Loucy (cell line): ENCODE results near the gene ADGRD2.
A peak's percentile ranks its signal among the peaks of the same experiment; 100 is the strongest.

ENCODE experiments used
- H2AFZ ChIP-seq: fragments of 200-600 bp; sonication (generic); 2 replicates; pipeline ENCODE4 v1.6.0; 2016; ENCODE audit warnings: antibody characterized with exemption, mild to moderate bottlenecking, low read length, moderate library complexity
- H3F3A ChIP-seq: fragments of 200-600 bp; 2 replicates; pipeline ENCODE4 v1.6.0; 2016; ENCODE audit warnings: antibody characterized with exemption, low read depth, mild to moderate bottlenecking
- H3K27me3 ChIP-seq: fragments of 200-600 bp; sonication (generic); 2 replicates; pipeline ENCODE4 v1.6.1; 2014; ENCODE audit warnings: low read length, mild to moderate bottlenecking; ENCODE audit not compliant: insufficient read depth, poor library complexity, severe bottlenecking
- H3K36me3 ChIP-seq: fragments of 200-600 bp; sonication (generic); 2 replicates; pipeline ENCODE4 v1.6.1; 2016; ENCODE audit warnings: low read length; ENCODE audit not compliant: insufficient read depth
- H3K4me1 ChIP-seq: fragments of 200-600 bp; sonication (generic); 2 replicates; pipeline ENCODE4 v1.5.1; 2014; ENCODE audit warnings: low read length, mild to moderate bottlenecking; ENCODE audit not compliant: insufficient read depth, poor library complexity, severe bottlenecking
- H3K4me2 ChIP-seq: fragments of 200-600 bp; sonication (generic); 2 replicates; pipeline ENCODE4 v1.6.0; 2014; ENCODE audit warnings: antibody characterized with exemption, low read length, low read depth, mild to moderate bottlenecking; ENCODE audit not compliant: poor library complexity, severe bottlenecking
- H3K4me3 ChIP-seq: fragments of 200-600 bp; sonication (generic); 2 replicates; pipeline ENCODE4 v1.5.1; 2014; ENCODE audit warnings: low read length, mild to moderate bottlenecking, mixed read lengths; ENCODE audit not compliant: poor library complexity, severe bottlenecking
- H3K79me2 ChIP-seq: fragments of 200-600 bp; sonication (generic); 2 replicates; pipeline ENCODE4 v1.6.1; 2014; ENCODE audit warnings: low read length; ENCODE audit not compliant: insufficient read depth
- H3K9ac ChIP-seq: fragments of 200-600 bp; sonication (generic); 2 replicates; pipeline ENCODE4 v1.6.0; 2014; ENCODE audit warnings: mild to moderate bottlenecking, low read depth, low read length, moderate library complexity; ENCODE audit not compliant: poor library complexity, severe bottlenecking
- H3K9me2 ChIP-seq: fragments of 200-600 bp; sonication (generic); replicated peaks from 2 replicates; pipeline ENCODE4 v1.6.1; 2016; ENCODE audit warnings: low read depth, low read length, mixed read lengths
- H3K9me3 ChIP-seq: fragments of 200-600 bp; sonication (generic); 2 replicates; pipeline ENCODE4 v1.6.1; 2014; ENCODE audit warnings: mild to moderate bottlenecking, antibody characterized with exemption, low read length, low read depth; ENCODE audit not compliant: insufficient read depth
- H4K20me1 ChIP-seq: fragments of 200-600 bp; sonication (generic); 2 replicates; pipeline ENCODE4 v1.6.0; 2014; ENCODE audit warnings: antibody characterized with exemption, low read length, mild to moderate bottlenecking; ENCODE audit not compliant: insufficient read depth, poor library complexity, severe bottlenecking
- EZH2phosphoT487 ChIP-seq: fragments of 200-600 bp; IDR thresholded peaks from 2 replicates; pipeline ENCODE4 v1.6.1; 2018; ENCODE audit warnings: antibody characterized with exemption, mild to moderate bottlenecking, moderate library complexity, borderline replicate concordance
- TF ChIP-seq, protein P1 (sequence below): fragments of 200-600 bp; sonication (generic); conservative IDR thresholded peaks from 2 replicates; pipeline ENCODE4 v1.5.1; 2014; ENCODE audit warnings: mild to moderate bottlenecking, antibody characterized with exemption, low read length

The ADGRD2 gene

DNA sequence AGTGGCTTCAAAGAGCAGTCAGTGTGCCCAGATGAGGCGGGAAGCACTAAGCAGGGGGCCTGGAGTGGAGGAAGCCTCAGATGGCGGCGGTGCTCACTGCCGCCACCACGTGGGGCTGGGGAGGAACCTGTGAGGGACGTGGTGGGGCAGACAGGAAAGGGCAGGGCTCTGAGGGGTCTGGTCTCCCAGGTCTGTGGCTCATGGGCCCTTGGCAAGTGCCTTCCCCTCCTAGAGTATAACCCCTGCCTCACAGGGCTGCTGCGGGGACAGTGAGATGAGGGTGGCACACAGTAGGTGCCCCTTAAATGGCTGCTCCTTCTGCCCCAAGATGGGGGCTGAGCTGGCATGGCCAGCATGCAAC, 30.4 kb downstream of the ADGRD2 start:
- Histone ChIP-seq H4K20me1 (no peaks in the 10 kb centered on the region), H3K79me2 (no peaks in the 10 kb centered on the region), H3K4me3 (no peak overlapping the region), H3K27me3 (no peaks in the 10 kb centered on the region), H3K4me1 (no peaks in the 10 kb centered on the region), H3K4me2 (no peak overlapping the region), H2AFZ (peak overlapping the region; percentile 54; the same call in 1 of the 2 replicates), H3K9me3 (no peaks in the 10 kb centered on the region), H3F3A (no peaks in the 10 kb centered on the region), H3K9me2 (no peaks in the 10 kb centered on the region), H3K36me3 (no peaks in the 10 kb centered on the region), H3K9ac (no peak overlapping the region)
- TF ChIP-seq, protein P1, sequence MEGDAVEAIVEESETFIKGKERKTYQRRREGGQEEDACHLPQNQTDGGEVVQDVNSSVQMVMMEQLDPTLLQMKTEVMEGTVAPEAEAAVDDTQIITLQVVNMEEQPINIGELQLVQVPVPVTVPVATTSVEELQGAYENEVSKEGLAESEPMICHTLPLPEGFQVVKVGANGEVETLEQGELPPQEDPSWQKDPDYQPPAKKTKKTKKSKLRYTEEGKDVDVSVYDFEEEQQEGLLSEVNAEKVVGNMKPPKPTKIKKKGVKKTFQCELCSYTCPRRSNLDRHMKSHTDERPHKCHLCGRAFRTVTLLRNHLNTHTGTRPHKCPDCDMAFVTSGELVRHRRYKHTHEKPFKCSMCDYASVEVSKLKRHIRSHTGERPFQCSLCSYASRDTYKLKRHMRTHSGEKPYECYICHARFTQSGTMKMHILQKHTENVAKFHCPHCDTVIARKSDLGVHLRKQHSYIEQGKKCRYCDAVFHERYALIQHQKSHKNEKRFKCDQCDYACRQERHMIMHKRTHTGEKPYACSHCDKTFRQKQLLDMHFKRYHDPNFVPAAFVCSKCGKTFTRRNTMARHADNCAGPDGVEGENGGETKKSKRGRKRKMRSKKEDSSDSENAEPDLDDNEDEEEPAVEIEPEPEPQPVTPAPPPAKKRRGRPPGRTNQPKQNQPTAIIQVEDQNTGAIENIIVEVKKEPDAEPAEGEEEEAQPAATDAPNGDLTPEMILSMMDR: peak; percentile 57
- no peak for TF ChIP-seq EZH2phosphoT487

DNA sequence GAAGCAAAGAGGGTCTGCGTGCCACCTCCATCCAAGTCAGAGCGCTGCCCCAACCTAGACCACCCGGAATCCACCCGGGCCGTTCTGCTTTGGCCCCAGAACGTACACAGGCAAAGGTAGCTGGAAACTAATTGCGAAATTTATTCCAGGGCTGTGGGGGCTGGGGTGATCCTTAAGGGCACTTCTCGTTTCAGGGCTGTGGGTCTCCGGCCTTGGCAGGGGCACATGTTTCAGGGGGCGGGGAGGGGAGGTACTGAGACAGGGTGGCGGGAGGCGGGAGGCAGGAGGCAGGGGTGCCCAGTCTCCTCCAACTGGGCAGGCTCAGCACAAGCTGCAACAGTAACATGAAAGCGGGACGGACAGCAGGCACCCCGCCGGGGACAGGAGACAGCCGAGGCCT, 30.9 kb downstream of the ADGRD2 start:
- no peaks in the 10 kb centered on the region for H4K20me1 ChIP-seq

DNA sequence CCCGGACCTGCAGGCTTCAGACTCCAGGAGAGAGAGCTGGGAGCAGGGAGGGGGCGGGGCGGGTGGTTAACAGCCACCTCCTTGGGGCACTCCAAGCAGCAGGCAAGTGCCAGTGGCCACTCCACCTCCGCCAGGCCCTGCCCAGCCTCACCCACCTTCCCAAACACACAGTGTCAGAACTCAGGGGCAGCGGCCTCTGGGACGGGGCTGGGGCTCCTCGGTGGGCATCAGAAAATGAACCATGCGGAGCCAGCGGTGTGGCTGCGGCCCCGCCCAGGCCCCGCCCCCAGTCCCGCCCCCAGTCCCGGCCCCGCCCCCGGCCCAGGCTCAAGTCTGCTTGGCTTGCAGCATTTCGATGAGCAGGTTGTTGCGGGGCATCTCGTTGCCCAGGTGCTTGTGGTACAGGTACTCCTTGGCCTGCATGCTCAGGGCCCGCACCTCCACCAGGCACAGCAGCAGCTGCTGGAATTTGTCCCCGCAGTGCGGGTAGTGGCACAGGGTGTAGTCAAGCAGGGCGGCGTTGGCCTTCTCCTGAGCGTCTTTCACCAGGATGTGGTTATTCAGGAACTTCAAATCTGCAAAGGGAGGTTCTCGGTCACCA, 32.3 kb downstream of the ADGRD2 start:
- no peak overlapping the region for H3K4me2 ChIP-seq

More for the DNA sequence above, 30.9 kb downstream of the ADGRD2 start:
- H3K36me3 ChIP-seq: no peaks in the 10 kb centered on the region
- no peaks in the 10 kb centered on the region for H3K9me3 ChIP-seq
- no peak overlapping the region for H3K9ac ChIP-seq
- H3K4me1 ChIP-seq: no peaks in the 10 kb centered on the region
- no peak overlapping the region for H3K4me3 ChIP-seq
- H2AFZ ChIP-seq: no peak overlapping the region
- TF ChIP-seq EZH2phosphoT487: no peak
- TF ChIP-seq, protein P1: no peak
- no peaks in the 10 kb centered on the region for H3K27me3 ChIP-seq
- no peak overlapping the region for H3K4me2 ChIP-seq
- H3K9me2 ChIP-seq: no peaks in the 10 kb centered on the region
- H3K79me2 ChIP-seq: no peaks in the 10 kb centered on the region
- no peaks in the 10 kb centered on the region for H3F3A ChIP-seq

More for the DNA sequence above, 32.3 kb downstream of the ADGRD2 start:
- no peaks in the 10 kb centered on the region for H3K9me2 ChIP-seq
- no peak overlapping the region for H2AFZ ChIP-seq
- H3K9me3 ChIP-seq: no peaks in the 10 kb centered on the region
- H3F3A ChIP-seq: no peaks in the 10 kb centered on the region
- no peaks in the 10 kb centered on the region for H4K20me1 ChIP-seq
- H3K4me3 ChIP-seq: no peak overlapping the region
- TF ChIP-seq, protein P1: no peak
- no peak for TF ChIP-seq EZH2phosphoT487
- H3K4me1 ChIP-seq: no peaks in the 10 kb centered on the region
- no peaks in the 10 kb centered on the region for H3K79me2 ChIP-seq
- H3K27me3 ChIP-seq: no peaks in the 10 kb centered on the region
- H3K9ac ChIP-seq: no peak overlapping the region
- no peaks in the 10 kb centered on the region for H3K36me3 ChIP-seq
